ENCODE measurements around the gene DNAJB9.
"Not testable (repeated sequence)": the region's sequence is repeated elsewhere in the genome, so short reads cannot be mapped to it uniquely, and the experiment has no call there.

Gene DNAJB9

GRCh38 chr7:108529341-108529740 lies 40.3 kb upstream of the DNAJB9 start:
- no peak for TF ChIP-seq CTCF (conservative IDR thresholded peaks at IDR 0.05; ENCODE audit: low read depth, low read length)

GRCh38 chr7:108533712-108534111 lies 36.0 kb upstream of the DNAJB9 start:
- DNase-seq (ENCODE audit: low read depth) = no peak
- TF ChIP-seq CTCF (conservative IDR thresholded peaks at IDR 0.05; ENCODE audit: low read depth, low read length) = no peak
- no peak overlapping the region for H3K4me3 ChIP-seq (ENCODE audit: low read depth, low read length)

More at GRCh38 chr7:108529341-108529740, 40.3 kb upstream of the DNAJB9 start:
- no peak for DNase-seq (ENCODE audit: low read depth)
- no peak overlapping the region for H3K4me3 ChIP-seq (ENCODE audit: low read depth, low read length)

GRCh38 chr7:108535257-108535656 lies 34.4 kb upstream of the DNAJB9 start:
- no peak for DNase-seq (ENCODE audit: low read depth)
- TF ChIP-seq CTCF (conservative IDR thresholded peaks at IDR 0.05; ENCODE audit: low read depth, low read length) = no peak
- no peak overlapping the region for H3K4me3 ChIP-seq (ENCODE audit: low read depth, low read length)

GRCh38 chr7:108535744-108536143 lies 33.9 kb upstream of the DNAJB9 start:
- no peak overlapping the region for H3K4me3 ChIP-seq (ENCODE audit: low read depth, low read length)
- no peak for TF ChIP-seq CTCF (conservative IDR thresholded peaks at IDR 0.05; ENCODE audit: low read depth, low read length)
- no peak for DNase-seq (ENCODE audit: low read depth)

- DNase-seq (ENCODE audit: low read depth) = no peak
- no peak overlapping the region for H3K4me3 ChIP-seq (ENCODE audit: low read depth, low read length)
- TF ChIP-seq CTCF (conservative IDR thresholded peaks at IDR 0.05; ENCODE audit: low read depth, low read length) = no peak
Measured at GRCh38 chr7:108537229-108537628, 32.4 kb upstream of the DNAJB9 start.

- DNase-seq (ENCODE audit: low read depth); H3K4me3 ChIP-seq (ENCODE audit: low read depth, low read length): not testable (repeated sequence)
Measured at GRCh38 chr7:108538236-108538635, 31.4 kb upstream of the DNAJB9 start.

- not testable (repeated sequence) for DNase-seq (ENCODE audit: low read depth); H3K4me3 ChIP-seq (ENCODE audit: low read depth, low read length)
Measured at GRCh38 chr7:108538685-108539084, 31.0 kb upstream of the DNAJB9 start.

- TF ChIP-seq CTCF (conservative IDR thresholded peaks at IDR 0.05; ENCODE audit: low read depth, low read length) = no peak
- no peak for DNase-seq (ENCODE audit: low read depth)
- no peak overlapping the region for H3K4me3 ChIP-seq (ENCODE audit: low read depth, low read length)
Measured at GRCh38 chr7:108541478-108541877, 28.2 kb upstream of the DNAJB9 start.

GRCh38 chr7:108548141-108548896 lies 21.4 kb upstream of the DNAJB9 start:
- not testable (repeated sequence) for H3K4me3 ChIP-seq (ENCODE audit: low read depth, low read length); DNase-seq (ENCODE audit: low read depth)

- DNase-seq (ENCODE audit: low read depth); H3K4me3 ChIP-seq (ENCODE audit: low read depth, low read length): not testable (repeated sequence)
Measured at GRCh38 chr7:108556665-108557064, 13.0 kb upstream of the DNAJB9 start.

All from choroid plexus epithelial cell (primary cell).